Stimulated activated memory B cell treated with anti-CD40 and anti-IgM and Interleukin-4, amounts not matched to agents 10 μg/mL and 1 μg/mL and 100 μg/mL, for 72 hours (primary cell): ENCODE results near the gene PKN1.

Experiments used
- ATAC-seq: fragments of 150-1000 bp; cut with Tn5 transposase; 2 replicates; pipeline ENCODE4 v1.10.0; 2021
- H3K27ac Mint-ChIP-seq: one replicate; pipeline ENCODE4 v1.8.0; 2022; ENCODE audit warnings: mild to moderate bottlenecking, mixed read lengths
- H3K27me3 Mint-ChIP-seq: one replicate; pipeline ENCODE4 v1.8.0; 2022; ENCODE audit warnings: mixed read lengths
- H3K36me3 Mint-ChIP-seq: one replicate; pipeline ENCODE4 v1.8.0; 2022; ENCODE audit warnings: mixed read lengths
- H3K4me1 Mint-ChIP-seq: one replicate; pipeline ENCODE4 v1.8.0; 2022; ENCODE audit warnings: mixed read lengths
- H3K4me3 Mint-ChIP-seq: one replicate; pipeline ENCODE4 v1.8.0; 2022; ENCODE audit warnings: mild to moderate bottlenecking, moderate library complexity, mixed read lengths
- H3K9me3 Mint-ChIP-seq: one replicate; pipeline ENCODE4 v1.8.0; 2022; ENCODE audit warnings: mixed read lengths

PKN1 gene

DNA sequence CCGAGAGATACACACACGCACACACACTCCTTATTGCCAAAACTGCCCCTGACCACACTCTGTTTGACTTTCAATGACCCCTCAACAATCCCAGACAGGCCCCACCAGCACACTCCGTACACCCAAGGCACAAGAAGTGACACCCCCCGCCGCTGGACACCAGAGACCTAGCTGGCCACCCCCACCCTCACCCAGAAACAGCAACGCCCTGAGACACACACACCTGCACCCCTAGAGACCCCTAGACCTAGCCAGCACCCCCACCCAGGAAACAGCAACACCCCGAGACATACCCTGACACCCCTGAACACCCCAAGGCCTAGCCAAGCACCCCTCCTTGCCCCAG is 43.2 kb downstream of the PKN1 start:
- Mint-ChIP-seq H3K4me3 (no peak overlapping the region), H3K36me3 (peaks cover 16% of the 10 kb centered on the region), H3K27me3 (peaks cover 52% of the 10 kb centered on the region), H3K27ac (no peak overlapping the region), H3K9me3 (no peaks in the 10 kb centered on the region), H3K4me1 (peaks cover 45% of the 10 kb centered on the region)
- ATAC-seq, result no peak

DNA sequence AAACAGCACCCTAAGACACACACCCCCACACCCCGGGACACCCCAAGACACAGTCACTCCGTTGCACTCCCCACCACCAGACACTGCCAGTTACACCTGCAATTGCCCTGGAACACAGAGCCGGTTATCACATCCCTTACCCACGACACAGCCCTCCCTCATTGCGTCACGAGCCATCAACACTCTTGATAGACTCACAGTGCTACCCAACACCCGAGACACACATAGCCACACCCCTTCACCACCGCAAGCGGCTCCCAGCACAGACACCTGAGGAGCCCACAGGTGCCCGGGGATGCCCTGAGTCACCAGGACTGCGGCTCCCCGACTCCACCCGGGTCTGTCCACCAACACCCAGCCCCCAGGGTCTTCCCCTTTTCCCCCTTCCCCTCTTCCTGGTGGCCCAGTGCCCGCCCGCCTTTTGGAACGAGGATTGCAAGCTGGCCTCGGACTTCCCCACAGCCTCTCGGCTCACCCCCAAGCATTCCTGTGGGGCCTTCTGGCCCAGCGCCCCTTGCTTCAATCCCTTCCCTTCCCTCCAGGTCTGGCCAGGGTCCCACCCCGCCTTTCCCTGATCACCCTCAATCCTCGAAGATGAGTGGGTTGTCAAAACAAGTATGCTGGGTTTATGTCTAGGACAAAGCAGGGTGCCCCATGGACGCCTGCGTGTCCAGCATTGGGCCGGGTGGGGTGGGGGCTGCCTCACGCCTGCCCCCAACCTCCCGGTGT is 43.7 kb downstream of the PKN1 start:
- Mint-ChIP-seq H3K4me1 (peaks cover 41% of the 10 kb centered on the region), H3K9me3 (no peaks in the 10 kb centered on the region), H3K27ac (no peak overlapping the region), H3K4me3 (no peak overlapping the region), H3K27me3 (peaks cover 52% of the 10 kb centered on the region), H3K36me3 (peaks cover 12% of the 10 kb centered on the region)
- ATAC-seq, result no peak

DNA sequence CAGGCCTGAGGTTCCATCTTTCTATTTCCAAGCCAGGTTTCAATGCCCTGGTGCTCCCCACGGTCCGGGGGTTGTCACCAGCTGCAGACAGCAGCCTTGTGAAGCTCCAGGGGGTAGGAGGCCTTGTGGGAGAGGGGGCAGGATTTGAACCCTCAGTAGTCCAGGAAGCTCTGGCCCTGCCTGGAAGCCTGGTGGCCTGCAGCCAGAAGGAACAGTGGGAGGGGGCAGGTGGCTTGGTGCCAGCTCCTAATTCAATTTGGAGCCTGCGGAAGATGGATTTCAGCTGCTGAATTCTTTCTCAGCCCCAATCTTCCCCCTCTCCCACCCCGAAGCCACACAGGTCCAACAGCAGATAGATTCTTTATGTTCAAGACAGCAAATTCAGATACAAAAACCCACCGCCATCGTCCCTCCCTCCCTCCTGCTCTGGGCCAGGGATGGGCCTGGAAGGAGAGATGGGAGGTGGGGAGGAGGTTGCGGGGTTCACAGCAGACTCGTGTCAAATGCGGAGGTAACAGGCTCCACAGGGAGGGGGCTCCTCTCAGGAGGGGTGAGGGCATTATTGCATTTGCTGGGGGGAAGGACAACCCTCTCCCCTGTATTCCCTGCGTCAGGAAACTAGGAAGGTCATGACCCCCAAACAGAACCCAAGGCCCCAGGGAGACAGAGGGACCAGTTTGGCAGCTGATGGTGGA is 44.5 kb downstream of the PKN1 start:
- no peak for ATAC-seq
- peaks cover 34% of the 10 kb centered on the region for H3K4me1 Mint-ChIP-seq
- no peak overlapping the region for H3K27ac Mint-ChIP-seq
- no peak overlapping the region for H3K4me3 Mint-ChIP-seq
- H3K36me3 Mint-ChIP-seq, result peaks cover 13% of the 10 kb centered on the region
- peaks cover 48% of the 10 kb centered on the region for H3K27me3 Mint-ChIP-seq
- no peaks in the 10 kb centered on the region for H3K9me3 Mint-ChIP-seq

DNA sequence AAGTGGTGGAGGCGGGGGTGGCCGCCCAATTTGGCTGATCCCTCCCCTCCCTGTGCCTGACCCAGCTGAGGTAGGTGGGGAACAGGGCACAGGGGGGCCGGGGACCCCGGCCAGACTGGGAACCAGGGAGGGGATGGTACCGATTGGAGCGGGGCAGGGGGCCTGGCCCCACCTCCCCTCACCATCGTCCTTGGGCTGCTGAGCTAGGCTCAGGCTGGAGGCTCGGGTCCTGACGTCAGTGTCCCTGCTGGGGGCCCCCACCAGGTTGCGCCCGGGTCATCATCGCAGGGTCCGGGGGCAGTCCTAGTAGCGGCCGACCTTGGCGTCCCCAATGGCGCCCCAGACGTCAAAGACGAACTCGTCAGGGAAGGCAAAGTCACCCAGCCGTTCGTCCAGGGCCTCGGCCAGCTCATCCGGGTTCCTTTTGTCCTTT is 45.0 kb downstream of the PKN1 start:
- H3K27me3 Mint-ChIP-seq, result peaks cover 43% of the 10 kb centered on the region
- peaks cover 28% of the 10 kb centered on the region for H3K4me1 Mint-ChIP-seq
- H3K36me3 Mint-ChIP-seq, result peaks cover 13% of the 10 kb centered on the region
- H3K4me3 Mint-ChIP-seq, result no peak overlapping the region
- no peak overlapping the region for H3K27ac Mint-ChIP-seq
- no peak for ATAC-seq
- no peaks in the 10 kb centered on the region for H3K9me3 Mint-ChIP-seq

DNA sequence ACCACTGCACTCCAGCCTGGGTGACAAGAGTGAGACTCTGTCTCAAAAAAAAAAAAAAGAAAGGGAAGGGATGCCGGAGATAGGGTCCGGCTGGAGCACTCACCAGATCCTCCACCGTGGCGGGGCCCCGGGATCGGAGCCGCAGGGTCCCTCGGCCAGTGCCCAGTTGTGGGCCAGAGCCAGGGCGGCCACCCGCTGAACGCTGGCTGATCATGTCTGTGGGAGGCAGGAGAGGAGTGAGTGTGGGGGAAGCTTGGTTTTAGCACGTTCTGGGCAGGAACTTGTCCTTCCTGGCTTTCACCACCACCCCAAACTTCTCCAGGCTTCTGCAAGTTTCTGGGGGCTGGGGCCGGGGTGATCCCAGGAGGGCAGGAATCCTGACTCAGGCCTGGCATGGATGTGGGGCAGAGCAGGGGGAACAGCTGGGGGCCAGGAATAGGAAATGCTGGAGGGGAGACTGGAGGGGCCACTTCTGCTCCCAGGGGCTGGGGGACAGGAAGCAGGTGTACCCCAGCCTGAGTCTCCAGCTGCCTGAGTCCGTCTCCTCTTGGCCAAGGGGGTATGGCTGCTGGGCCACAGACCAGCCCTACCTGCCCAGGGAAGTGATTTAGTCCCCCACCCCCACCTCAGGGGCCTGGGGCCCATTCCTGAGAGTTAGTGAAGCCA is 46.3 kb downstream of the PKN1 start:
- ATAC-seq, result no peak
- H3K4me3 Mint-ChIP-seq, result no peak overlapping the region
- H3K27me3 Mint-ChIP-seq, result peaks cover 33% of the 10 kb centered on the region
- H3K9me3 Mint-ChIP-seq, result no peaks in the 10 kb centered on the region
- peaks cover 25% of the 10 kb centered on the region for H3K4me1 Mint-ChIP-seq
- peaks cover 13% of the 10 kb centered on the region for H3K36me3 Mint-ChIP-seq
- no peak overlapping the region for H3K27ac Mint-ChIP-seq

DNA sequence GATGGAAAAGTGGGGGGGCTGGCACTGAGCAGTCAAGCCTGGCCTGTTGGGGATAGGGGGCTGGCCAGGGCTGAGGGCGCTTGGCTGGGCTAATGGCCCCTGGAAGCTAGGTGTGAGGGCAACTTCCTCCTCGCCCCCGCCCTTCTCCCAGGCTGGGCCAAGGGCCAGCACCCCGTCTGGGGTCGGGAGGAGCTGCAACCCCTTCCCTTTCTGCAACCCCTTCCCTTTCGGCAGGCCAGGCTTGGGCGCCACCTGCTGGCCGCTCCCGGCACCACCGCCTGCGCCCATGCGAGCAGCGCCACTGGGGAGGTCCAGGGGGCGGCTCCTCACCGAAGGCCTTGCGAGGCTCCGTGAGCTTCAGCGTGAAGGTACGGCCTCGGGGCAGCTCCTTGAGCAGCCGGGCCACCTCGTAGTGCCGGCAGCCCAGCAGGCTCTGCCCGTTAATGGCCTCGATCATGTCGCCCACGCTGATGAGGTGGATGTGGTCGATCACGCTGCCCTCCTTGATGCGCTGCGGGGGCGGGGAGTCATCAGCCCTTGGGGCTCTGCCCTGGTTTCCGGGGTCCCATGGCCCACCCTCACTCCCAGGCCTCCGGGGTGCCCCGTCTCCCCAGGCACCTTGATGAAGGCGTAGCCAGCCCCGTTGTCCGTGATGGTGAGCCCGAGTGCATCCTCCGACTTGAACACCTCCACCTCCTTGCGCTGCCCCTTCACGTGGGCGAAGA is 47.0 kb downstream of the PKN1 start:
- H3K27me3 Mint-ChIP-seq, result peaks cover 26% of the 10 kb centered on the region
- peaks cover 13% of the 10 kb centered on the region for H3K36me3 Mint-ChIP-seq
- peaks cover 19% of the 10 kb centered on the region for H3K4me1 Mint-ChIP-seq
- H3K9me3 Mint-ChIP-seq, result no peaks in the 10 kb centered on the region
- no peak overlapping the region for H3K27ac Mint-ChIP-seq
- peak; percentile 70 for ATAC-seq
- H3K4me3 Mint-ChIP-seq, result no peak overlapping the region

DNA sequence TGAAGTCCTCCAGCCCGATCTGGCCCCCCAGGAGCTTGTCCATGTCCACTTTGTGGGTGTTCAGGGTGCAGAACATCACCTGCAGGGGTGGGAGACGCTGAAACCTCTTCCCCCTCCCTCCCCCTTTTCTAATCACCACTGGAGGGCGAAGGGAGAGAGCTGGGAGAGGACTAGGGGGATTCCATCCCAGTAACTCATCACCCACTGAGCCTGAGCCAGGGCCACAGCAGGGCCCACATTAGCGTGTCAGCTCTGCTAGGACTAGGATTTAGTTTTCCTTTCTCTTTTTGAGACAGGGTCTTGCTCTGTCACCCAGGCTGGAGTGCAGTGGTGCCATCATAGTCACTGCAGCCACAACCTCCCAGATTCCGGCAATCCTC is 47.6 kb downstream of the PKN1 start:
- H3K27ac Mint-ChIP-seq, result no peak overlapping the region
- H3K9me3 Mint-ChIP-seq, result no peaks in the 10 kb centered on the region
- peaks cover 13% of the 10 kb centered on the region for H3K4me1 Mint-ChIP-seq
- peaks cover 13% of the 10 kb centered on the region for H3K36me3 Mint-ChIP-seq
- H3K4me3 Mint-ChIP-seq, result peak overlapping the region; percentile 14
- H3K27me3 Mint-ChIP-seq, result peaks cover 20% of the 10 kb centered on the region
- no peak for ATAC-seq

DNA sequence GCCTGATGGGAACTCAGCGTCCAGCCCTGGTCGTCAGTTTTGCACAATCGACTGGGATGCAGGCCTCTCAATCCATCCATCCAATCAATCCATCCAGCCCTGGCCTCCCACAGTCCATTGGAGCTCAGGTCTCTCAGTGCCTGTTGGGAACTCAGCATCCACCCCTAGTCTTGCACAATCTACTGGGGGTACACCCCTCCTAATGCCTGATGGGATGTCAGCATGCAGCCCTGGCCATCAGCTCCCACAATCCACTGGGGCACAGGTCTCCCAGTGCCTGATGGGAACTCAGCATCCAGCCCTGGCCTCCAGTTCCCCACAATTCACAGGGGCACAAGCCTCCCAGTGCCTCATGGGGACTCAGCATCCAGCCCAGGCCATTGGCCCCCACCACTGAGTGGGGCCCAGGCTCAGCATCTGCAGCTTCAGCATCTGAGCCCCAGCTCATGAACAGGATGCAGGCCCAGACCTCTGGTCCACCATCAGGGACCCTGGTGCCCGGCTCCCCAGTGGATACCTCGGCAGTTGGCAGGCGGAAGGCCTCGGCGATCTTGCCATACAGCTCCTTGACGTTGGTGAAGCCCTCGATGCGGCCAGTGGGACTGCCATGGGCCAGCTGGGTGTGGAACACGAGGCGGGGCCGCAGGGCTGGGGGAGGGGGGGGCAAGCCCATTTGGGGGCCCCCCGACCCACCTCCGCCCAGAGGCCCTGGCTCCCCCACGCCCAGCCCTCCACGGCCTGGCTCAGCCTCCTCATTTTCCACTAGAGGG is 49.3 kb downstream of the PKN1 start:
- Mint-ChIP-seq H3K36me3 (peaks cover 13% of the 10 kb centered on the region), H3K9me3 (no peaks in the 10 kb centered on the region), H3K4me3 (no peak overlapping the region), H3K27ac (no peak overlapping the region), H3K27me3 (peaks cover 4% of the 10 kb centered on the region), H3K4me1 (peaks cover 17% of the 10 kb centered on the region)
- no peak for ATAC-seq

DNA sequence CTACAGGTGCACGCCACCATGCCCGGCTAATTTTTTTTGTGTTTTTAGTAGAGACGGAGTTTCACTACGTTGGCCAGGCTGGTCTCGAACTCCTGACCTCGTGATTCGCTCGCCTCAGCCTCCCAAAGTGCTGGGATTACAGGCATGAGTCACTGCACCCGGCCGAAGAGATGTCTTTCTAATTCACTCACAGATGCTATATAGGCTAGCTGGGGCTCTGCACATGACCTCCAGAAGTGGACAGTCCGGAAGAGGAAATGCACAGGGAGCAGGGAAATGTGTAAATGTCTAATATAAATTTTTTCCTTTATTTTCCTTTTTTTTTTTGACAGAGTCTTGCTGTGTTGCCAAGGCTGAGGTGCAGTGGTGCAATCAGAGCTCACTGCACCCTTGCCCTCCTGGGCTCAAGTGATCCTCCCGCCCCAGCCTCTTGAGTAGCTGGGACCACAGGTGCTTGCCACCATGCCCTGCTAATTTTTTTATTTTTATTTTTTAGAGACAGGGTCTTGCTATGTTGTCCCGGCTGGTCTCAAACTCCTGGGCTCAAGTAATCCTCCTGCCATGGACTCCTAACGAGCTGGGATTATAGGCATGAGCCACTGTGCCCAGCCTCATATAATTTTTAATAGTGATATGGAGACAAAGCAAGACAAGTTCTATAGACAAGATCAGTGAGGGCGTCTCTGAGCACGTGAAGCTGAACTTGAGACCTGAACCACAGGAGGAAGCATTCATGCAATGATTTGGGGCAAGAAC is 54.4 kb downstream of the PKN1 start:
- peak overlapping the region; percentile 48 for H3K27ac Mint-ChIP-seq
- H3K36me3 Mint-ChIP-seq, result peaks cover 15% of the 10 kb centered on the region
- no peaks in the 10 kb centered on the region for H3K27me3 Mint-ChIP-seq
- H3K4me3 Mint-ChIP-seq, result no peak overlapping the region
- no peak for ATAC-seq
- H3K9me3 Mint-ChIP-seq, result no peaks in the 10 kb centered on the region
- H3K4me1 Mint-ChIP-seq, result peaks cover 12% of the 10 kb centered on the region

DNA sequence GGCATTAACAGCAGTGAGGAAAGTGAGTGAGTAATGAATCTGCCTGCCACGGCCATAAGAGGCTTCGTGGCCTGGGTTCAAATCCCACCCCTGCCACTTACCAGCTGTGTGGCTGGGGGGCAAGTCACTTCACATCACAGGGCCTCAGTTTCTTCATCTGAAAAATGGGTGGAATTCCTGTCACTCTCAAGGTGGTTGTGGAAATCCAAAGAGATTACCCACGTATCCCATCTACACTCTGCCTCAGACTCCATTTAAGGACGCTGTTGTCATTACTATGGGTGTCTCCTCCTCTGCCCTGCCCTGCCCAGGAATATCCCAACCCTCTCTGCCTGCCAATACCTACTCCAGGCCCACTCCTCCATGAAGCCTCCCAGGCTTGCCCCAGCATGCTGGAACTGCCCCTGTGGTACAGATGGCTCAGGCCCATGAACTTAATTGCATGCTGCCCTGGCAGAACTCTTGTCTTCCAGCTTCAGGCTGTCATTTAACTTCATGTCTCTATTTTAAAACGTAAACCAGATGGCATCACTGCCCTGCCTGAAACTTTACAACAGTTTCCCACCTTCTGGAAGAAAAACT is 59.7 kb downstream of the PKN1 start:
- Mint-ChIP-seq H3K9me3 (no peaks in the 10 kb centered on the region), H3K36me3 (peaks cover 18% of the 10 kb centered on the region), H3K27me3 (no peaks in the 10 kb centered on the region), H3K4me1 (peaks cover 9% of the 10 kb centered on the region), H3K4me3 (no peak overlapping the region), H3K27ac (no peak overlapping the region)
- ATAC-seq, result no peak

DNA sequence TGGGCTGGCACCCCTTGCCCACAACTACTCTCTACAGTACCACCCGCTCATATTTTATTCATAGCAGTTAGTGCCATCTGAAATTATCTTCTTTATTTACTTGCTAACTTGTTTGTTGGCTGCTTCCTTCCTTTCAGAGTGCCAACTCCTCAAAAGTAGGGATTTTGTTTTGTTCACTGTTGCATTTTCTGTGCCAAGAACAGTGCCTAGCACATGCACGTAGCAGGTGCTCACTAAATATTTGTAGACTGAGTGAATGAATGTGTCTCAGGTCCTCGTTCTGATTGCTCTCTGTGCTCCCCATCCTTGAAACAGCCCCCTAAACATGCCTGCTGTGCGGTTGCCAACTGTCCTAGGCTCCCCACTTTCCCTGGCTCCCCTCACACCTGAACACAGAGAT is 61.3 kb downstream of the PKN1 start:
- H3K27ac Mint-ChIP-seq, result peak overlapping the region; percentile 72
- H3K27me3 Mint-ChIP-seq, result no peaks in the 10 kb centered on the region
- ATAC-seq, result no peak
- no peak overlapping the region for H3K4me3 Mint-ChIP-seq
- H3K4me1 Mint-ChIP-seq, result peaks cover 9% of the 10 kb centered on the region
- H3K36me3 Mint-ChIP-seq, result peaks cover 18% of the 10 kb centered on the region
- no peaks in the 10 kb centered on the region for H3K9me3 Mint-ChIP-seq

DNA sequence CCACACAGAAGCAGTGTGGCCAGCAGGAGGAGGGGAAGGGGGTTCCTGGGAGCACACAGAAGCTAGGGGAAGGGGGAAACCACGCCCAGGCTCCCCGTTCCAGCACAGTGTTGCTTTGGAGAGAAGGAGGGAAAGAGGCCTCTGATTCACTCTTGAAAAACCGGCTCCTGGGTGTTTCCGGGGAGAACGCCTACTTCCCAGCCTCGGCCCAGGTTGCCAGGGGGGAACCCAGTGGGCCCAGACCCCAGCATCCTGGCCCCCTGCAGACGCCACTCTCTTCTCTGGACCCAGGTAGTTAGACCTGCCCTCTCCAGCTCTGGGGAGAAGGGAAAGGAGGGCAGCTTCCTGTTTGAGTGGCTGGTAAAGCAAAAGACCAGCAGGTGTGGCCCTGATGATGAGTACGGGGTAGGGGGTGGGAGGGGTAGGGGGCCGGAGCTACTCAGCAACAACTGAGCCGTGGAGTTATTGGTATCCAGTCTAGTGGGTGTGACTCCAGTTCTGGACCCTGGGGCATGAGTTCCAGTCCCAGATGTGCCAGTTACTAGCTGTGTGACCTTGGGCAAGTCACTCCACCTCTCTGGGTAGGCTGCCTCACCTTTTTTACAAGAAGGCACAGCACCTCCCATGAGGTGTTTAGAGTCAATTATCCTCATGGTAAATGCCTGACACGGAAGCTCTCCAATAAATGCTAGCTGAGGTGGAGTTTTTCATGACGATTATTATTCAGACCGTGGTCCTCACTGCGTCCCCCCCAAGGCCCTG is 62.0 kb downstream of the PKN1 start:
- Mint-ChIP-seq H3K27ac (peak overlapping the region; percentile 72), H3K27me3 (no peaks in the 10 kb centered on the region), H3K36me3 (peaks cover 13% of the 10 kb centered on the region), H3K9me3 (no peaks in the 10 kb centered on the region), H3K4me1 (peaks cover 9% of the 10 kb centered on the region), H3K4me3 (peak overlapping the region; percentile 76)
- no peak for ATAC-seq

DNA sequence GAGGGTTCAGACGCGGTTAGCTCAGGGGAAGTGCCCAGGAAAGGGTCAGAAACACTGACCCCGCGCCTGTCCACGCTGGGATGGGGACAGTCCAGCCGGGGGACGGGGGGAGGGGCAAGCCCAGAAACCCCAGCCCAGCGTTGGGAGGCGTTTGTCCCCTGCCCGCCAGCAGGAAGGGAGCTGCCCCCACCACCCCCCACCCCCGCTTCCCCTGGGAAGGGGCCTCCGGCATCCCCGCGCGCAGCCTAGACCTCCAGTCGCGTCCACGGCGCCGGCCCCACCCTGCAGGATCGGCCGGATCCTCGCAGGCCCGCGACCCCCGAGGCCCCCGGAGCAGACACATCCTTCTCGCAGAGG is 62.5 kb downstream of the PKN1 start:
- Mint-ChIP-seq H3K9me3 (no peaks in the 10 kb centered on the region), H3K27me3 (no peaks in the 10 kb centered on the region), H3K4me1 (peaks cover 9% of the 10 kb centered on the region), H3K27ac (peak overlapping the region; percentile 72), H3K36me3 (peaks cover 12% of the 10 kb centered on the region), H3K4me3 (peak overlapping the region; percentile 82)
- ATAC-seq, result no peak
